ENCODE measurements around the gene HLA-A. TPM values are rescaled to one million over a fixed set of nuclear protein-coding genes. Genes with fewer than 3 reads are reported as not detected.

HLA-A gene
- total RNA-seq, 1 experiment from 2014 or later: 251 TPM

- TF ChIP-seq CBX3 (IDR thresholded peaks at IDR 0.05; ENCODE audit: low read depth) (no peak), EGR1 (IDR thresholded peaks at IDR 0.05; ENCODE audit: low read depth) (no peak)
These were observed 8.4 kb upstream of the HLA-A start (continued) for GRCh38 chr6:29933955-29934354.

- Histone ChIP-seq H3K4me3 (replicated peaks in 1 of 2; ENCODE audit: low read depth in 1 of 2, low read length in 2 of 2) (no peak overlapping the region), H3K9me2 (ENCODE audit: insufficient read depth) (no peaks in the 10 kb centered on the region), H2AFZ (ENCODE audit: low read depth, low read length, poor library complexity, severe bottlenecking) (no peak overlapping the region), H4K20me1 (ENCODE audit: insufficient read depth) (no peaks in the 10 kb centered on the region), H3K4me1 (ENCODE audit: control insufficient read depth in 1 of 2, insufficient read depth in 2 of 2, low read length in 2 of 2) (no peaks in the 10 kb centered on the region), H3K36me3 (ENCODE audit: control insufficient read depth in 1 of 2, insufficient read depth in 2 of 2, low read length in 2 of 2) (no peaks in the 10 kb centered on the region), H3K9me3 (ENCODE audit: control insufficient read depth in 1 of 2, insufficient read depth in 1 of 2, low read depth in 1 of 2, low read length in 2 of 2) (no peaks in the 10 kb centered on the region), H3K9ac (ENCODE audit: low read length) (no peak overlapping the region), H3K27me3 (ENCODE audit: insufficient read depth, low read length) (no peaks in the 10 kb centered on the region), H3K79me2 (ENCODE audit: insufficient read depth, low read length) (no peaks in the 10 kb centered on the region), H3K27ac (ENCODE audit: low read depth, low read length) (no peak overlapping the region), H3K4me2 (ENCODE audit: low read length) (no peak overlapping the region)
- ChIA-PET CTCF (no interaction called here), POLR2A (no interaction called here), RAD21 (ENCODE audit: low non-redundant PET in 1 of 2, low total read pairs in 2 of 2, uncharacterized antibody in 2 of 2, unreplicated experiment in 2 of 2) (no interaction called here)
- DNase-seq (ENCODE audit: low read depth, low spot score): no peak
- ATAC-seq: no peak
- BruUV-seq (replicated peaks): no TSS peak
- intact Hi-C loops (cut with micrococcal nuclease): no loop called here
- TF ChIP-seq ZNF274 (IDR thresholded peaks at IDR 0.05; ENCODE audit: low read depth, low read length) (no peak), EZH2 (IDR thresholded peaks at IDR 0.05) (no peak), ATF3 (IDR thresholded peaks at IDR 0.05) (no peak)
These were observed 6.9 kb upstream of the HLA-A start for GRCh38 chr6:29935273-29935955.

GRCh38 chr6:29938746-29939508 is 3.4 kb upstream of the HLA-A start:
- no peak overlapping the region for H3K4me3 ChIP-seq (replicated peaks in 1 of 2; ENCODE audit: low read depth in 1 of 2, low read length in 2 of 2)
- no peaks in the 10 kb centered on the region for H3K27me3 ChIP-seq (ENCODE audit: insufficient read depth, low read length)
- H3K9me2 ChIP-seq (ENCODE audit: insufficient read depth): no peaks in the 10 kb centered on the region
- RAD21 ChIA-PET (ENCODE audit: low non-redundant PET in 1 of 2, low total read pairs in 2 of 2, uncharacterized antibody in 2 of 2, unreplicated experiment in 2 of 2): no interaction called here
- peaks cover 13% of the 10 kb centered on the region; the same call in 1 of the 2 replicates for H3K79me2 ChIP-seq (ENCODE audit: insufficient read depth, low read length)
- intact Hi-C loops (cut with micrococcal nuclease): no loop called here
- CTCF ChIA-PET: interaction anchor here (1.0 kb wide), 1 partner anchor 192 kb away, joined by 3 read pairs; no protein-coding TSS in a partner anchor
- ATAC-seq (no peak), DNase-seq (ENCODE audit: low read depth, low spot score) (no peak)
- H3K36me3 ChIP-seq (ENCODE audit: control insufficient read depth in 1 of 2, insufficient read depth in 2 of 2, low read length in 2 of 2): peaks cover 0 to 5% of the 10 kb centered on the region in 2 experiments; a peak in 1 of 4 replicates
- H3K4me1 ChIP-seq (ENCODE audit: control insufficient read depth in 1 of 2, insufficient read depth in 2 of 2, low read length in 2 of 2): peaks cover 0 to 20% of the 10 kb centered on the region in 2 experiments; a peak in 2 of 4 replicates
- no peak overlapping the region for H3K4me2 ChIP-seq (ENCODE audit: low read length)
- H3K27ac ChIP-seq (ENCODE audit: low read depth, low read length): no peak overlapping the region
- no peak overlapping the region for H2AFZ ChIP-seq (ENCODE audit: low read depth, low read length, poor library complexity, severe bottlenecking)
- POLR2A ChIA-PET: no interaction called here
- BruUV-seq (replicated peaks): no TSS peak
- H4K20me1 ChIP-seq (ENCODE audit: insufficient read depth): no peaks in the 10 kb centered on the region
- no peaks in the 10 kb centered on the region for H3K9me3 ChIP-seq (ENCODE audit: control insufficient read depth in 1 of 2, insufficient read depth in 1 of 2, low read depth in 1 of 2, low read length in 2 of 2)
- no peak overlapping the region for H3K9ac ChIP-seq (ENCODE audit: low read length)
- TF ChIP-seq MAX (IDR thresholded peaks at IDR 0.05) (no peak), SP1 (IDR thresholded peaks at IDR 0.05; ENCODE audit: low read depth) (no peak), POLR2AphosphoS5 (IDR thresholded peaks at IDR 0.05; ENCODE audit: low read depth, low read length) (no peak), ZFX (IDR thresholded peaks at IDR 0.05) (no peak), CBX3 (IDR thresholded peaks at IDR 0.05; ENCODE audit: low read depth) (no peak), FOSL1 (IDR thresholded peaks at IDR 0.05; ENCODE audit: low read depth) (no peak), ELF1 (IDR thresholded peaks at IDR 0.05; ENCODE audit: borderline replicate concordance, low read depth) (no peak), SRF (IDR thresholded peaks at IDR 0.05; ENCODE audit: low read depth) (no peak), EGR1 (IDR thresholded peaks at IDR 0.05; ENCODE audit: low read depth) (no peak), REST (IDR thresholded peaks at IDR 0.05; ENCODE audit: low read depth) (no peak), POLR2A (IDR thresholded peaks at IDR 0.05; ENCODE audit: borderline replicate concordance, extremely low read depth, insufficient read depth, insufficient read length) (no peak), CEBPB (IDR thresholded peaks at IDR 0.05; ENCODE audit: low read depth) (no peak)

All from HCT116 (cell line).